ENCODE results near the gene C1QTNF6. TPM values are rescaled to one million over a fixed set of nuclear protein-coding genes. Genes with fewer than 3 reads are reported as not detected.

C1QTNF6 gene
- total and polyA plus RNA-seq, 2 of the 8 experiments (the other 6 are each of a cell fraction or from before 2014, with no cell fraction given): 3.1 to 6.5 TPM

- H3K23ac ChIP-seq (ENCODE audit: insufficient read length): no peak overlapping the region
- H3K4ac ChIP-seq (replicated peaks; ENCODE audit: insufficient read length, low read depth, low read length): no peak overlapping the region
- no peak overlapping the region for H2BK5ac ChIP-seq (ENCODE audit: low read depth, low read length)
- no peak overlapping the region for H4K5ac ChIP-seq (ENCODE audit: insufficient read length, low read depth, low read length)
- H4K91ac ChIP-seq (replicated peaks; ENCODE audit: insufficient read length, low read length): no peak overlapping the region
- no peaks in the 10 kb centered on the region for H3K4me1 ChIP-seq (replicated peaks in 1 of 4; ENCODE audit: control insufficient read depth in 3 of 4, insufficient read depth in 4 of 4, low read length in 3 of 4)
- H3K36me3 ChIP-seq (ENCODE audit: control insufficient read depth in 2 of 4, insufficient read depth in 4 of 4, low read length in 3 of 4): no peaks in the 10 kb centered on the region
- H2AFZ ChIP-seq (ENCODE audit: low read length): no peak overlapping the region
- H3K9ac ChIP-seq (replicated peaks in 1 of 4; ENCODE audit: extremely low read depth in 1 of 4, low read depth in 3 of 4, low read length in 3 of 4): no peak overlapping the region
- H3K27me3 ChIP-seq (replicated peaks in 1 of 4; ENCODE audit: control insufficient read depth in 3 of 4, extremely low read depth in 1 of 4, insufficient read depth in 3 of 4, low read length in 3 of 4): no peaks in the 10 kb centered on the region; a peak in 1 of 7 replicates
- DNase-seq (ENCODE audit: low read depth in 1 of 2, low spot score in 2 of 2) (no peak), FAIRE-seq (no peak)
- H3K9me3 ChIP-seq (ENCODE audit: insufficient read depth in 2 of 2, low read depth in 1 of 2, low read length in 1 of 2): no peaks in the 10 kb centered on the region
- H3K14ac ChIP-seq (ENCODE audit: insufficient read length): no peak overlapping the region
- POLR2A ChIA-PET (ENCODE audit: partially characterized antibody): no interaction called here
- H2AK5ac ChIP-seq (ENCODE audit: low read depth, low read length): no peak overlapping the region
- H3K56ac ChIP-seq (replicated peaks; ENCODE audit: insufficient read length, low read depth, low read length): no peak overlapping the region
- CTCF ChIA-PET (ENCODE audit: partially characterized antibody): interaction anchor here (1.0 to 2.0 kb wide), 4 partner anchors 9 to 110 kb away, joined by 3 to 10 read pairs (median 4); no protein-coding TSS in a partner anchor
- H3K23me2 ChIP-seq (ENCODE audit: low read depth, low read length): no peaks in the 10 kb centered on the region
- H3K79me2 ChIP-seq (ENCODE audit: control insufficient read depth in 1 of 2, insufficient read depth in 2 of 2, low read length in 2 of 2): no peaks in the 10 kb centered on the region
- H3K18ac ChIP-seq (ENCODE audit: extremely low read depth, low read length): no peak overlapping the region
- no peak overlapping the region for H3K4me2 ChIP-seq (ENCODE audit: insufficient read depth in 1 of 2, low read depth in 2 of 2, low read length in 2 of 2)
- H2BK120ac ChIP-seq (replicated peaks; ENCODE audit: low read depth, low read length): no peak overlapping the region
- no peak overlapping the region for H3K4me3 ChIP-seq (ENCODE audit: extremely low read depth in 1 of 4, insufficient read depth in 2 of 4, low read depth in 3 of 4, low read length in 4 of 4)
- no peaks in the 10 kb centered on the region for H3K79me1 ChIP-seq (ENCODE audit: low read depth, low read length)
- H4K20me1 ChIP-seq (replicated peaks in 1 of 2; ENCODE audit: control insufficient read depth in 1 of 2, insufficient read depth in 2 of 2, low read length in 2 of 2): no peaks in the 10 kb centered on the region
- 88% methylated on average over 7 of the region's 8 CpGs; no CpG with 5 or more reads in 1 of the 2 experiments for WGBS, 2 experiments (ENCODE audit: extremely low coverage in 1 of 2, insufficient coverage in 1 of 2, insufficient read length in 1 of 2, insufficient replicate concordance in 2 of 2, low coverage in 1 of 2, low lambda C conversion rate in 2 of 2, missing lambda C conversion rate in 1 of 2)
- 0 out of 2 replicates have a peak overlapping the region, but pooled peaks have one; percentile 27 for H2BK12ac ChIP-seq (ENCODE audit: low read depth, low read length)
- peak overlapping the region; percentile 61; the same call in 1 of the 2 replicates for H2BK15ac ChIP-seq (ENCODE audit: low read length)
- H4K8ac ChIP-seq (ENCODE audit: extremely low read depth, insufficient read depth, low read length): no peak overlapping the region
- no peak overlapping the region for H3K27ac ChIP-seq (ENCODE audit: low read depth, low read length)
- no peak overlapping the region for H2BK20ac ChIP-seq (ENCODE audit: low read length)
- TF ChIP-seq POLR2A (IDR thresholded peaks at IDR 0.05; ENCODE audit: control extremely low read depth in 1 of 2, low read depth in 2 of 2, low read length in 2 of 2): no peak
- TF ChIP-seq RNF2 (IDR thresholded peaks at IDR 0.05; ENCODE audit: borderline replicate concordance, low read depth, low read length, missing control alignments, poor library complexity, severe bottlenecking): no peak
- TF ChIP-seq TAF7 (optimal IDR thresholded peaks at IDR 0.05; ENCODE audit: borderline replicate concordance, low read depth, low read length): no peak
- no peak for TF ChIP-seq BRCA1 (IDR thresholded peaks at IDR 0.05; ENCODE audit: low read depth, low read length)
- TF ChIP-seq PHF8 (conservative IDR thresholded peaks at IDR 0.05; ENCODE audit: low read depth, low read length): no peak
- no peak for TF ChIP-seq CHD2 (IDR thresholded peaks at IDR 0.05; ENCODE audit: low read length)
- TF ChIP-seq SIN3A (conservative IDR thresholded peaks at IDR 0.05 in 1 of 2, IDR thresholded peaks at IDR 0.05 in 1 of 2; ENCODE audit: low read depth in 1 of 2, low read length in 2 of 2): no peak
- TF ChIP-seq ZNF274 (IDR thresholded peaks at IDR 0.05; ENCODE audit: borderline replicate concordance, extremely low read depth, low read length): no peak
- TF ChIP-seq RAD21 (IDR thresholded peaks at IDR 0.05 in 1 of 2, conservative IDR thresholded peaks at IDR 0.05 in 1 of 2; ENCODE audit: low read depth in 2 of 2, low read length in 2 of 2): no peak
- no peak for TF ChIP-seq SP4 (IDR thresholded peaks at IDR 0.05; ENCODE audit: low read length)
- no peak for TF ChIP-seq SUZ12 (IDR thresholded peaks at IDR 0.05; ENCODE audit: low read length)
- no peak for TF ChIP-seq HDAC6 (IDR thresholded peaks at IDR 0.05; ENCODE audit: low read depth, low read length)
- TF ChIP-seq CREB1 (IDR thresholded peaks at IDR 0.05): no peak
- no peak for TF ChIP-seq JUN (IDR thresholded peaks at IDR 0.05; ENCODE audit: low read depth, low read length)
Measured at GRCh38 chr22:37155971-37156370, 32.1 kb downstream of the C1QTNF6 start.

Data from H1 (cell line).